GM10266 (cell line): ENCODE data around the gene PDCD6IP.
"Not testable (repeated sequence)": the region's sequence is repeated elsewhere in the genome, so short reads cannot be mapped to it uniquely, and the experiment has no call there.

Experiments
- DNase-seq: peaks from one replicate; pipeline ENCODE4 v3.0.0; 2012; ENCODE audit errors: extremely low spot score
- CTCF ChIP-seq: IDR thresholded peaks from 2 replicates; pipeline ENCODE4 v1.5.1; 2012; ENCODE audit warnings: mild to moderate bottlenecking, low read depth; ENCODE audit not compliant: control insufficient read depth, insufficient read depth; ENCODE audit errors: missing control alignments

Gene PDCD6IP

GRCh38 chr3:33768578-33769330, 29.7 kb upstream of the PDCD6IP start:
- DNase-seq: no peak
- no peak for TF ChIP-seq CTCF

GRCh38 chr3:33773637-33774036, 24.8 kb upstream of the PDCD6IP start:
- no peak for TF ChIP-seq CTCF
- DNase-seq: no peak

- DNase-seq: no peak
- TF ChIP-seq CTCF: no peak
Observed at GRCh38 chr3:33775363-33775762, 23.1 kb upstream of the PDCD6IP start.

GRCh38 chr3:33777996-33778395, 20.4 kb upstream of the PDCD6IP start:
- DNase-seq: no peak
- TF ChIP-seq CTCF: no peak

GRCh38 chr3:33779751-33780150, 18.7 kb upstream of the PDCD6IP start:
- TF ChIP-seq CTCF: no peak
- DNase-seq: no peak

- DNase-seq: not testable (repeated sequence)
Observed at GRCh38 chr3:33781413-33781812, 17.0 kb upstream of the PDCD6IP start.

GRCh38 chr3:33786565-33787327, 11.7 kb upstream of the PDCD6IP start:
- no peak for DNase-seq
- no peak for TF ChIP-seq CTCF
